ENCODE results near the gene FCER2. TPM values are rescaled to one million over a fixed set of nuclear protein-coding genes. Genes with fewer than 3 reads are reported as not detected.

FCER2 gene
- total RNA-seq, 1 experiment from 2014 or later = not detected

GRCh38 chr19:7645656-7646425 is 56.1 kb downstream of the FCER2 start:
- no peak overlapping the region for H3K9ac ChIP-seq (ENCODE audit: extremely low read depth, insufficient read length, low read length)
- TF ChIP-seq, protein P1, sequence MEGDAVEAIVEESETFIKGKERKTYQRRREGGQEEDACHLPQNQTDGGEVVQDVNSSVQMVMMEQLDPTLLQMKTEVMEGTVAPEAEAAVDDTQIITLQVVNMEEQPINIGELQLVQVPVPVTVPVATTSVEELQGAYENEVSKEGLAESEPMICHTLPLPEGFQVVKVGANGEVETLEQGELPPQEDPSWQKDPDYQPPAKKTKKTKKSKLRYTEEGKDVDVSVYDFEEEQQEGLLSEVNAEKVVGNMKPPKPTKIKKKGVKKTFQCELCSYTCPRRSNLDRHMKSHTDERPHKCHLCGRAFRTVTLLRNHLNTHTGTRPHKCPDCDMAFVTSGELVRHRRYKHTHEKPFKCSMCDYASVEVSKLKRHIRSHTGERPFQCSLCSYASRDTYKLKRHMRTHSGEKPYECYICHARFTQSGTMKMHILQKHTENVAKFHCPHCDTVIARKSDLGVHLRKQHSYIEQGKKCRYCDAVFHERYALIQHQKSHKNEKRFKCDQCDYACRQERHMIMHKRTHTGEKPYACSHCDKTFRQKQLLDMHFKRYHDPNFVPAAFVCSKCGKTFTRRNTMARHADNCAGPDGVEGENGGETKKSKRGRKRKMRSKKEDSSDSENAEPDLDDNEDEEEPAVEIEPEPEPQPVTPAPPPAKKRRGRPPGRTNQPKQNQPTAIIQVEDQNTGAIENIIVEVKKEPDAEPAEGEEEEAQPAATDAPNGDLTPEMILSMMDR (conservative IDR thresholded peaks at IDR 0.05) = no peak
- no peak overlapping the region for H3K4ac ChIP-seq (ENCODE audit: low read depth, low read length)
- no peak overlapping the region for H3K27ac ChIP-seq (ENCODE audit: insufficient read length, low read depth, low read length)
- Mint-ChIP-seq H3K36me3 (ENCODE audit: insufficient read depth in 1 of 3, low read depth in 3 of 3) (peaks cover 2 to 16% (median 7%) of the 10 kb centered on the region in 3 experiments; a peak in 4 of 7 replicates), H3K4me1 (peaks cover 0 to 8% of the 10 kb centered on the region in 2 experiments; a peak in 2 of 4 replicates), H3K27me3 (ENCODE audit: low read depth) (peaks cover 14% of the 10 kb centered on the region), H3K4me3 (no peak overlapping the region), H3K27ac (no peak overlapping the region), H3K9me3 (no peaks in the 10 kb centered on the region; a peak in 1 of 5 replicates)
- H3K23me2 ChIP-seq (ENCODE audit: insufficient read length, low read depth, low read length, poor library complexity, severe bottlenecking) = no peaks in the 10 kb centered on the region
- no peak overlapping the region for H3K56ac ChIP-seq (ENCODE audit: insufficient read length, low read depth, low read length)
- H3K14ac ChIP-seq (ENCODE audit: insufficient read depth, low read length) = no peak overlapping the region
- no peak overlapping the region for H2BK15ac ChIP-seq (ENCODE audit: low read depth, low read length)
- H3K4me2 ChIP-seq (ENCODE audit: insufficient read depth, insufficient read length, low read length) = no peak overlapping the region
- no peak overlapping the region for H3T11ph ChIP-seq (ENCODE audit: low read length)
- no peaks in the 10 kb centered on the region for H3K9me3 ChIP-seq (ENCODE audit: control insufficient read depth, low read depth, low read length)
- no peak for DNase-seq
- no peak overlapping the region for H2BK12ac ChIP-seq (ENCODE audit: insufficient read length, low read depth, low read length)
- H2BK20ac ChIP-seq (ENCODE audit: low read depth, low read length, poor library complexity, severe bottlenecking) = no peak overlapping the region
- no peak overlapping the region for H4K5ac ChIP-seq (ENCODE audit: insufficient read length, low read depth, low read length)
- no peak overlapping the region for H3K18ac ChIP-seq (ENCODE audit: insufficient read length, low read depth, low read length)
- no peaks in the 10 kb centered on the region for H3K4me1 ChIP-seq (ENCODE audit: insufficient read depth, low read length)
- no peak overlapping the region for H2BK120ac ChIP-seq (ENCODE audit: low read depth, low read length, poor library complexity, severe bottlenecking)
- H3K23ac ChIP-seq (ENCODE audit: insufficient read length, low read depth, low read length) = no peak overlapping the region
- H4K8ac ChIP-seq (replicated peaks; ENCODE audit: insufficient read length, low read depth, low read length) = no peak overlapping the region
- H3K79me1 ChIP-seq (ENCODE audit: insufficient read depth, low read depth, low read length, poor library complexity, severe bottlenecking) = no peaks in the 10 kb centered on the region
- H4K20me1 ChIP-seq (ENCODE audit: control insufficient read depth, insufficient read depth, insufficient read length) = no peaks in the 10 kb centered on the region
- H3K27me3 ChIP-seq (ENCODE audit: insufficient read depth, low read length) = no peaks in the 10 kb centered on the region
- no peak overlapping the region for H2AK5ac ChIP-seq (ENCODE audit: insufficient read length, low read length)
- no peaks in the 10 kb centered on the region for H3K79me2 ChIP-seq (ENCODE audit: insufficient read depth, low read length)
- no CpG with 5 or more reads among the region's 20 CpGs for WGBS (ENCODE audit: extremely low coverage, insufficient read length, low lambda C conversion rate)
- no peak overlapping the region for H2BK5ac ChIP-seq (ENCODE audit: insufficient read length, low read length)
- no peak overlapping the region for H2AFZ ChIP-seq (ENCODE audit: low read length)
- H4K91ac ChIP-seq (ENCODE audit: insufficient read length, low read depth, low read length) = no peak overlapping the region
